NK-92 (cell line): ENCODE data around the gene FBLN1.

Experiments
- DNase-seq: peaks from one replicate; lab custom pipeline; 2025; ENCODE audit not compliant: unreplicated experiment; lab: John Stamatoyannopoulos, UW

FBLN1 gene

GRCh38 chr22:45631140-45631840 lies 128.6 kb downstream of the FBLN1 start:
- DNase-seq = no peak

DNA sequence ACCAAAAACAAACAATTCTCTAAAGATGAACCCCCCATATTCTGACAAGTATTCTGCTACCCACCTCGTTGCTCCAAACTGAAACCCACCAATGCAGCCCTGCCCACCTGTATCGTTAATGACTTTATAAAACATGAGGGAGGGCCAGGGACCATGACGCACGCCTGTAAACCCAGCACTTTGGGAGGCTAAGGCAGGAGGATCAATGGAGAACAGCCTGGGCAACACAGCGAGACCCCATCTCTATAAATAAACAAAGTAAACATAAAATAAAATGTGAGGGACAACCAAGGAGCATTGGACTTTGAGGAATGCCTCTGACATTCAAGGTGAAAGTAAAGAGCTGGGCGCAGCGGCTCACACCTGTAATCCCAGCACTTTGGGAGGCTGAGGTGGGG lies 129.2 kb downstream of the FBLN1 start:
- no peak for DNase-seq

- no peak for DNase-seq
These were observed 130.3 kb downstream of the FBLN1 start for GRCh38 chr22:45632791-45633515.

- no peak for DNase-seq
These were observed 134.0 kb downstream of the FBLN1 start for GRCh38 chr22:45636683-45637082.

DNA sequence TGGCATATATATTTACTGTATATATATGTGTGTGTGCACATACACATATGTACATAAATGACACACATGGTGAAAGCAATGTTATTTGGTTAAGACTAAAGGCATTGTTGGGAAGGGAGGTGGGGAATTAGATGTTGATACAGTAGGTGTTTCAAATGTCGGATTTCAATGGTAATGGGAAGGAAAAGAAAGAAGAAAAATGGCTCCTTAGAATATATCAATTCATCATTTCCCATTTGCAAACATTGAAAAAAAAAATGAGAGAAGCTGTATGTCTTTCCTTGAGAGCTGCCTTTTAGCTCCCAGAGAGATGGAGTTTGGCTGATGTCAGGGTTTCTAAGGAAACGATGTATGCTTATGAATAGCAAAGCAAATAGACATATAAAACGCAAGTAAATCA lies 135.5 kb downstream of the FBLN1 start:
- no peak for DNase-seq

DNA sequence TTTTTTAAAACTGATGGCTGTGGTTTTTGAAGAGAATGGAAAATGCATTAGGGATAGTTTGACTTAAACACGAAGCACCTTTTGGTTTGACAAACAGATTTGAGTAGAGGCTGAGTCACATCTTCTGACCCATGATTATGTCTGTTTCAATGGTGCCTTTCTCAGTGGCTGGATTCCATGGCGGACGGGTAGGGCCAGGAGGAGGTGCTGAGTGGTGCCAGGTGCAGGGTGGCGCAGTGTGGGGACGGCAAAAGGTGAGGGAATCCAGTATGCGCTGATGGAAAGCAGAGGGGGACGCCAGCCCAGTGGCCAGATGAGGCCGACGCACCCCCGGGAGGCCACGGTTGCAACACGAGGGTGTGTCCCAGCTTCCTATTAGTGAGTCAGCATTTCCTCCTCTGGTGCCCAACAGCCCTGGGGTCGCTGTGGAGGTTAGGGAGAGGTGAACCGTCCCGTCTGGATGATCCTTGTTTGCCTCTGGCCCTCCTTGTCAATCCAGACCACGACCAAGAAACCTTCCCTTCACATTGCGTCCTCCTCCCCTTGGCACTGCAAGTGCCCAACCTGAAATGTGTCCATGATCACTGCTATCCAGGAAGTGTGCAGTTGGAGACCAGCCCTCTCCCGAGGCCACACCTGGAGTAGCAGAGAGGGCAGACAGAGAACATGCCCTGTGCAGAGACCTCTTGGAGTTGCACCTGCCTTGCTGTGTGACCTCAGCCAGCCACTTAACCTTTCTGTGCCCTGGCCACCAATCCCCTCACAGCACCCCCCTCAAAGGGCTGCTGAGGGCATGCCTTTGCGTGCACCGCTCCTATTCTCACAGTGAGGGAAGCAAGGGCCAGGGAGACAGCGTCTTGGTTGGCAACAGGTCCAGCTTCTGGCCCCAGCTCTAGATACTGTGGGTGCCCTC lies 136.4 kb downstream of the FBLN1 start:
- DNase-seq = no peak

DNA sequence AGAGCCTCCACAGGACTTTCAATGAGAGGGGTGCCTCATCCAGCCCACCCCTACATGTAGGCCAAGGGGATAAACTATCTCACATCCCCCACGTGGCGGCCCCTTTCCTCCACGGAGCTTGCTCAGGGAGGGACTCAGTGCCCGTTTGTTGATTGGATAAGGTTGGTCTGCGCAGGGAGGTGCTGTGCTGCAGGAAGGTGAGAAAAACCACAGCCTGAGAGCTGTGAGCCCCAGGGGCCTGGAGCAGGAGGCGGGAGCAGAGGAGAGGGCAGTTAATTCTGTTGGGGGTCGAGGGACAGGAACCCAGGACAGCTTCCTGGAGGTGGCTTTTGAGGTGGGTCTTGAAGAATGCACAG lies 137.0 kb downstream of the FBLN1 start:
- no peak for DNase-seq

DNA sequence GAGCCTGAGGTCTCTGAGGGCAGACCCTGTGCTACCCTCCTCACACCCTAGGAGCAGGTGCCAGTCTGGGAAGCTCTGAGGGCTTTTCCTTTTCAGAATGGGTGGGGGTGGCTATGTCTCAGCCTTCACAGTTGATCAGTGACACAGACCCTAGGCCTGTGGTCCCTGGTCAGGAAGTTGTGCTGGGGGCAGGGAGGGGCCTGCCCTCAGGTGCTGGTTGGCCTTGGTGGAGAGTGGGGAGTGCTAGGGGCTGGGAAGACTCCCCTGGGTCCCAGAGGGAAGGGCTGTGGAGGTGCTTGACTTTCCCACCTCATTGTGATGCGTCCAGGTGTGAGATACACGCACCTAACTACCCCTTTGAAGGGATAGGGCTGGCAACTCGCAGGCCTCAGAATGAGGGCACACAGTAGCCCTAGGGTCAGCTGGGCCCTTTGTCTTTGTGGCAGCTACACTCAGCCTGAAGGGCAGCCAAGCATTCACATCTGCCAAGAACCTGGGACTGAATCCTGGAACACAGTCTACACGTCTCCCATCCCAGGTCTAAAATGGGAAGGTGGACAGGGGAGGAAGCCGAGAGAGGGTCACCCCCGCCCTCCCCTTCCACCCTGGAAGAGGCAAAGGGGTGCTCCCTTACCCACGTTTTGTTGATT lies 137.7 kb downstream of the FBLN1 start:
- no peak for DNase-seq

DNA sequence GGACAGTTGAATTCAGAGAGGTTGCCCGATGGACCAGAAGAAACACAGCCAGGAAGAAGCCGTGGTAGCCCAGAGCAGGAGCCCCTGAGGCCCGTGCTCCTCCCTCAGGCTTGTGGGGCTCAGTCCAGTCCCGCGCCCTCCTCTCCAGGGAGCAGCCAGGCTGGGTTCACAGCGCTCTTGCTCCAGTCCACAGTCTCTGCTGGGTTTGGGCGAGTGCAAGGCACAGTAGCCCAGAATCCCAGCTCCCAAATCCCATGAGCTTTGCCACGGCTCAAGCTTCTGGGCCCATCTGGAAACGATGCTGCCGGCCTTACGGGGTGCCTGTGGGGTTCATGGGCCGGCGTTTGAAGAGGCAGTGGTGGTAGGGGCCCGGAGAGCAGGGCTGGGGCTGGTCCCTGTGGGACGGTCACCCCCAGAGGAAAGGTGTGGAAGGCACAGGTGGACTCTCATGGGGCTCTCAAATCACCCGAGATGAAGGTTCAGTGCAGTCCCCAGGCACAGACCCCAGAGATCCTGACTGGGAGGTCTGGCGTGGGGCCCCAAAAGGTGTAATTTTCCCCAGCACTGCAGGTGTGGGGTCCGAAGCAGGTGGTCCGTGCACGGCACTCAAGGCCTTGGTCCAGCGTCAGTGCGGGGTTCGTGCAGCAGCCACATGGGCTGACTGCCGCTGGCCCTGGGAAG lies 138.4 kb downstream of the FBLN1 start:
- no peak for DNase-seq

GRCh38 chr22:45642986-45643385 lies 140.3 kb downstream of the FBLN1 start:
- no peak for DNase-seq

DNA sequence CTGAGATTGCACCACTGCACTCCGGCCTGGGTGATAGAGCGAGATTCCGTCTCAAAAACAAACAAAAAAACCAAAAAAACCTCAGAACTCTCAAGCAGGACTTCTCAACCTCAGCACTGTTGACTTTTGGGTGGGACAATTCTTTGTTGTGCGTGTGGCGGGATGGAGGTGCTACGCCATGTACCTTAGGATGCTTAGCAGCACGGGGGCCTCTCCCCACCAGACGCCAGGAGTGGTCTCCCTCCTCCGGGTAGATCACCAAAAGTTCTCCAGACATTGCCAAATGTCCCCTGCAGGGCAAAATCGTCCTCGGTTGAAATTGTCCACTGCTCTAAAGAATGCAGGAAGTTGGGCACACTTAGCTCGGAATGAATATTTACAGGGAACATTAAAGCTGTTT lies 142.0 kb downstream of the FBLN1 start:
- DNase-seq = no peak

DNA sequence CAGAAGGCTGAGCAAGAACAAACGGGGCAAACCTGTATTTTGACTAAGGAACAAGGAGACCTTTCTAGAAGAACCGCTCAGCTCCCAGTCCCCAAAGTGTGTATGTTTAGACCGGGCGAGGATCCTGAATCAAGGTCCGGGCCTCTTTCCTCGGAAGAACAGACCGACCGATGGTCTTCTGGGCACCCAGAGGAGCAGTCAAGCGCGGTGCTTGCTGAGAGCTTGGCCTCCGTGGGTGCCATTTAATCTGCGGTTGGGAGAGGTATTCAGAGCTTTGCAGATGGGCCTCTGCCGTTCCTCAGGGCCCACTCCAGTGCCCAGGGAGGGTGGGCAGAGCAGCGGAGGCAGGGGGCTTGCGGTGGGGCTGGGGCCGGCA lies 142.5 kb downstream of the FBLN1 start:
- DNase-seq = no peak

GRCh38 chr22:45645526-45646414 lies 143.1 kb downstream of the FBLN1 start:
- DNase-seq = no peak

DNA sequence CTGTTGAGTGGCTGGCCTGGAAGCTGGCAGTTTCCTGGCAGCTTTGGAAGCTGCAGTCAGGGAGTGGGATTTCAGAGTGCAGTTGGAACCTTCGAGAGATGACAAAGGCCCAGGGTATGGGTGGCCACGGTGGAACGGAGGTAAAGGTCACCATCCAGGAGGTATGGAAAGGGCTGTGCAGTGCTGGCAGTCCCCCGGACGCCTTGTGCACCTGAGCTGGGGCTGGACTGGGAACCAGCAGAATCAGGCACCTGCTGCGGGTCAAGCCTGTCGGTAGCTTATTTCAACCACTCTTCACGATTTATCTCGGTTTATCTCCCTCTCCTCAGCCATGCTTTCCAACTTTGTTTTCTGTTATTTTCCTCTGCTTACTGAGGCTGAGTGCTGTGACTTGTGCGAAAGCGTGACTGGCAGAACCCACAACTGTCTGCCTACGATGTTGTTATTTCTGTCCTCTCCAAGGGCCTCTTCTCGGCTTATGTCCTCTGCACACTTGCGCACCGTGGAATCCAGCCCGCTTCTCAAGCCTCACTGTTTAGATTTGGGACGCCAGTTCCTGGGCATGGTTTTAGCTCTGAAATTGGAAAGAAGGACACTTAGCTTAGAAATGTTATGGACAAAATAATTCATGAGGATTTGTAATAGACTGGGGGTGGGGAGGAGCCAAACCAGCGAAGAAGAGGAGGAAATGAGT lies 145.0 kb downstream of the FBLN1 start:
- no peak for DNase-seq

- DNase-seq = no peak
These were observed 145.8 kb downstream of the FBLN1 start for GRCh38 chr22:45648301-45649117.

- DNase-seq = no peak
These were observed 147.1 kb downstream of the FBLN1 start for GRCh38 chr22:45649809-45650208.

DNA sequence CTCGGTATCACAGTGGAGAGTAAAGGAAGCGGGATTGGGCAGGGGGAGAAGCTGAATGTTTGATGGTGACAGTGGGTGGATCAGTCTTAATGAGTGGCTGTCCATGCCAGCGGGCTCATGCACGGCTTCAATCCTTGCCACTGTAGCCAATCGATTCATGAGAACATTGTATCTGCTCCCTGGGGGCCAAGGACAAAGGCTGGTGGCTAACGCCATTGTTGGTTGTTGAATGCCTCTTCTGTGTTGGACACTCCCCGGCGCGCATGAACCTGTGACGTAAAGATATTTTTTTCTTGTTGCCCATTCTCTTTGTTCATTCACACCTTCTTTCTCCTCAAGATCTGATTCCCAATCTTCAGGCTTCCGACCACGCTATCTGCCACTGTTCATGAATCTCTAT lies 148.0 kb downstream of the FBLN1 start:
- no peak for DNase-seq
